Measurements from ENCODE around the gene UPK2.

DNA sequence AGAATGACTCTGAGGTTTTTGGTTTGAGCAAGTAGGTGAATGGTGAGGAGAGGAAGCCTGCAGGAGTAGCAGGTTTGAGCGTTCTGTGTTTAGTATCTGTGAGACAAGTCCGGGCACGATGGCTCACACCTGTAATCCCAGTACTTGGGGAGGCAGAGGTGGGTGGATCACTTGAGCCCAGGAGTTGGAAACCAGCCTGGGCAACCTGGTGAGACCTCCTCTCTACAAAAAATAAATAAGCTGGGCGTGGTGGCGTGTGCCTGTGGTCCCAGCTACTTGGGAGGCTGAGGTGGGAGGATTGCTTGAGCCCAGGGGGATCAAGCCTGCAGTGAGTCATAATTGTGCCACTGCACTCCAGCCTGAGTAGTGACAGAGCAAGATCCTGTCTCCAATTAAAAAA, 32.2 kb downstream of the UPK2 start:
- TF ChIP-seq, protein P1, sequence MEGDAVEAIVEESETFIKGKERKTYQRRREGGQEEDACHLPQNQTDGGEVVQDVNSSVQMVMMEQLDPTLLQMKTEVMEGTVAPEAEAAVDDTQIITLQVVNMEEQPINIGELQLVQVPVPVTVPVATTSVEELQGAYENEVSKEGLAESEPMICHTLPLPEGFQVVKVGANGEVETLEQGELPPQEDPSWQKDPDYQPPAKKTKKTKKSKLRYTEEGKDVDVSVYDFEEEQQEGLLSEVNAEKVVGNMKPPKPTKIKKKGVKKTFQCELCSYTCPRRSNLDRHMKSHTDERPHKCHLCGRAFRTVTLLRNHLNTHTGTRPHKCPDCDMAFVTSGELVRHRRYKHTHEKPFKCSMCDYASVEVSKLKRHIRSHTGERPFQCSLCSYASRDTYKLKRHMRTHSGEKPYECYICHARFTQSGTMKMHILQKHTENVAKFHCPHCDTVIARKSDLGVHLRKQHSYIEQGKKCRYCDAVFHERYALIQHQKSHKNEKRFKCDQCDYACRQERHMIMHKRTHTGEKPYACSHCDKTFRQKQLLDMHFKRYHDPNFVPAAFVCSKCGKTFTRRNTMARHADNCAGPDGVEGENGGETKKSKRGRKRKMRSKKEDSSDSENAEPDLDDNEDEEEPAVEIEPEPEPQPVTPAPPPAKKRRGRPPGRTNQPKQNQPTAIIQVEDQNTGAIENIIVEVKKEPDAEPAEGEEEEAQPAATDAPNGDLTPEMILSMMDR (IDR thresholded peaks at IDR 0.05; ENCODE audit: insufficient read depth, low read length): no peak
- TF ChIP-seq, protein P2, sequence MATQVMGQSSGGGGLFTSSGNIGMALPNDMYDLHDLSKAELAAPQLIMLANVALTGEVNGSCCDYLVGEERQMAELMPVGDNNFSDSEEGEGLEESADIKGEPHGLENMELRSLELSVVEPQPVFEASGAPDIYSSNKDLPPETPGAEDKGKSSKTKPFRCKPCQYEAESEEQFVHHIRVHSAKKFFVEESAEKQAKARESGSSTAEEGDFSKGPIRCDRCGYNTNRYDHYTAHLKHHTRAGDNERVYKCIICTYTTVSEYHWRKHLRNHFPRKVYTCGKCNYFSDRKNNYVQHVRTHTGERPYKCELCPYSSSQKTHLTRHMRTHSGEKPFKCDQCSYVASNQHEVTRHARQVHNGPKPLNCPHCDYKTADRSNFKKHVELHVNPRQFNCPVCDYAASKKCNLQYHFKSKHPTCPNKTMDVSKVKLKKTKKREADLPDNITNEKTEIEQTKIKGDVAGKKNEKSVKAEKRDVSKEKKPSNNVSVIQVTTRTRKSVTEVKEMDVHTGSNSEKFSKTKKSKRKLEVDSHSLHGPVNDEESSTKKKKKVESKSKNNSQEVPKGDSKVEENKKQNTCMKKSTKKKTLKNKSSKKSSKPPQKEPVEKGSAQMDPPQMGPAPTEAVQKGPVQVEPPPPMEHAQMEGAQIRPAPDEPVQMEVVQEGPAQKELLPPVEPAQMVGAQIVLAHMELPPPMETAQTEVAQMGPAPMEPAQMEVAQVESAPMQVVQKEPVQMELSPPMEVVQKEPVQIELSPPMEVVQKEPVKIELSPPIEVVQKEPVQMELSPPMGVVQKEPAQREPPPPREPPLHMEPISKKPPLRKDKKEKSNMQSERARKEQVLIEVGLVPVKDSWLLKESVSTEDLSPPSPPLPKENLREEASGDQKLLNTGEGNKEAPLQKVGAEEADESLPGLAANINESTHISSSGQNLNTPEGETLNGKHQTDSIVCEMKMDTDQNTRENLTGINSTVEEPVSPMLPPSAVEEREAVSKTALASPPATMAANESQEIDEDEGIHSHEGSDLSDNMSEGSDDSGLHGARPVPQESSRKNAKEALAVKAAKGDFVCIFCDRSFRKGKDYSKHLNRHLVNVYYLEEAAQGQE (IDR thresholded peaks at IDR 0.05; ENCODE audit: insufficient replicate concordance, low read depth): no peak
- no peak for TF ChIP-seq POLR2AphosphoS5 (IDR thresholded peaks at IDR 0.05; ENCODE audit: low read depth)
- TF ChIP-seq GABPA (IDR thresholded peaks at IDR 0.05; ENCODE audit: low read depth): no peak
- no peak for TF ChIP-seq SPI1 (IDR thresholded peaks at IDR 0.05; ENCODE audit: borderline replicate concordance, low read depth)

All from HL-60 (cell line).